HG02840 (cell line): ENCODE measurements around the gene ARMH4.

Experiments
- ATAC-seq: cut with Tn5 transposase; IDR thresholded peaks from one replicate; pipeline ENCODE4 v1.9.1; 2021; ENCODE audit warnings: mild to moderate bottlenecking, moderate library complexity, moderate number of reproducible peaks; ENCODE audit not compliant: unreplicated experiment, low FRiP score

ARMH4 gene, protein sequence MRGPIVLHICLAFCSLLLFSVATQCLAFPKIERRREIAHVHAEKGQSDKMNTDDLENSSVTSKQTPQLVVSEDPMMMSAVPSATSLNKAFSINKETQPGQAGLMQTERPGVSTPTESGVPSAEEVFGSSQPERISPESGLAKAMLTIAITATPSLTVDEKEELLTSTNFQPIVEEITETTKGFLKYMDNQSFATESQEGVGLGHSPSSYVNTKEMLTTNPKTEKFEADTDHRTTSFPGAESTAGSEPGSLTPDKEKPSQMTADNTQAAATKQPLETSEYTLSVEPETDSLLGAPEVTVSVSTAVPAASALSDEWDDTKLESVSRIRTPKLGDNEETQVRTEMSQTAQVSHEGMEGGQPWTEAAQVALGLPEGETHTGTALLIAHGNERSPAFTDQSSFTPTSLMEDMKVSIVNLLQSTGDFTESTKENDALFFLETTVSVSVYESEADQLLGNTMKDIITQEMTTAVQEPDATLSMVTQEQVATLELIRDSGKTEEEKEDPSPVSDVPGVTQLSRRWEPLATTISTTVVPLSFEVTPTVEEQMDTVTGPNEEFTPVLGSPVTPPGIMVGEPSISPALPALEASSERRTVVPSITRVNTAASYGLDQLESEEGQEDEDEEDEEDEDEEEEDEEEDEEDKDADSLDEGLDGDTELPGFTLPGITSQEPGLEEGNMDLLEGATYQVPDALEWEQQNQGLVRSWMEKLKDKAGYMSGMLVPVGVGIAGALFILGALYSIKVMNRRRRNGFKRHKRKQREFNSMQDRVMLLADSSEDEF

DNA sequence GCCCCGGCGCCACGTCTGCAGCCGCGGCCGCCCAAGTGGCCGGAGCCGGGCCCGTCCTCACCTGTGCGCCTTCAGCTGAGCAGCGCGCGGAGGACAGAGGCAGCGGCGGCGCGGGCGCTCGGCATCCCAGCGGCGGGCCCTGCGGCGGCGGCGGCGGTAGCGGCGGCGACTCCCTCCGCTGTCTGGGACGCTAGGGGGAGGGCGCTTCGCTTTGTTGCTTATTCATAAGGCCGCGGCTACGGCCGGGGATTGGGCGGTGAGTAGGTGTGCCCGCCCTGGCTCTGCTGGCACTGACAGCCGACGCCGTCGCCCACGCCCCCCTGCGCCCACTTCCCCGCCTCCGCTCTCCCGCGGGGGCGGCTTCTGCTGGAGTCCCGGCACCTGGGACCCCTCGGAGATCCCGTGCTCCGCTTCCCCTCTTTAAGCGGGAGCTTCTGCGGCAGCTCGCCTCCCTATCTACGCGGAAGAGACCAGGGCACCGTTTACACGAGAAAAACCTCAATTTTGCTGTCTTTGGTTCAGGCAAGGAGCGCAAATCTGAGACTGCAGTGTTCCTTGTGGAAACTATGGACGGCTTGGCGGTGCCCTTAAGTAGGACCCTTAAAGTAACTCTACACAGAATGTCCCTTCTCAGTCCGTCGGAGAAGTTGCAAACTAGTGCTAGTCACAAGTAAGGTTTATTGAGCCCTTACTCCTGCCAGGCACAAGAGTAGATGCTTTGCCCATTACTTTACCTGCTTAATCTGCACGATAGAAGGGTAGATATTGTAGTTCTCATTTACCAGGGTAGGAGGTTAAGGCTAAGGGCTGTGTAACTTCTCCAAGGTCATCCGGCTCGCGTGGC, at the start of gene ARMH4:
ARMH4 (minus strand) TSS at position 200 of the 844 bp plus-strand sequence. CDS start 12,855 bp downstream, outside the sequence.
- ATAC-seq = peak; percentile 96

DNA sequence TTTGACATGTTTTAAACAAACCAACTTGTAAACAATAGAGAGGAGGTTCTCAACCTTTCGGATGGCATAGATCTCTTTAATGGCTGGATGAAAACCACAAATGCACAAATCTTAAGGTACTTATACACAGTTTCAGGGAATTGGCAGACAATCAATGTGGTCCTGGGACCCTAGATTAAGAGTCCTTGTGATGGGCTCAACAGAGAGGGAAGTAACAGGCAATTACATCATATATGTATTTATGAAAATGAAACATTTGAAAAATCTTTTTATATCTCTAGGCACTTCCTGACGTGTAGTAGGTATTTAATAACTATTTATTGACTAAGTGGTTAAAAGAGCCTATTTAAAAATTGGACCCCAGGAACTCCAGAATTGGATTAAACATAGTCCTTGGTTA, 48.8 kb upstream of the ARMH4 start:
- no peak for ATAC-seq

DNA sequence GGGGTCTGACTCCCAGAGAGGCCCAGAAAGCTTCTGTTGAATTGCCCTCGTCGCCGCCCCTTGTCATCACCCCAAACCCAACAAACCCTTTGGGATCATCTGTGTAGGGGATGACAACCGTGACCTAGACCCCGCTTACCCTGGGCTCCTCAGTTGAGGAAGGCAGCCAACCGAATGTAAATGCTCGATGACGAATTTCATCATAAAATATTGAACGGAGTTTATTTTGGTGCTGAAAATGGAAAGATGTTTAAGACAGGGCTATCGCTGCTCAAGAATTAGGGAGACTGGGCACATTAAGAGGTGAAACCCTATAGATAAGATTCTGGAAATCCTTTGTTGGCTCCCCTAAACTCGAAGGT, 48.4 kb upstream of the ARMH4 start:
- peak; percentile 8 for ATAC-seq

- ATAC-seq = peak; percentile 94
These were observed 47.9 kb upstream of the ARMH4 start, which contains the start of gene ACTR10 for GRCh38 chr14:58199726-58200479. Gene ACTR10 (plus strand): TSS chr14:58200149. CDS start chr14:58200218, 69 bp downstream.

DNA sequence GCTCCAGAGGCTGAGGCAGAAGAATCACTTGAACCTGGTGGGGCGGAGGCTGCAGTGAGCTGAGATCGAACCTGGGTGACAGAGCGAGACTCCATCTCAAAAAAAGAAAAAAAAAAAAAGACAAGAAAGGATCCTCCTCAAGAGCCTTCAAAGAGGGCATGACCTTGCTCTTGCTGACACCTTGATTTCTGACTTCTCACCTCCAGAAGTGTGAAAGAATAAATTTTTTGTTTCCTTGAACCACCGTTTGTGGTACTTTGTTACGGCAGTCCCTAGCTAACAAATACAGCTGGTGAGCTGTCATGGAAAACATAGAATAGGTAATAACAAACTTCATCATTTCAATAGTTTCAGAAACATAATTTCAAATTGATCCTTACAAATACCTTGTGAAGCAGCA, 46.1 kb upstream of the ARMH4 start:
- ATAC-seq = no peak

DNA sequence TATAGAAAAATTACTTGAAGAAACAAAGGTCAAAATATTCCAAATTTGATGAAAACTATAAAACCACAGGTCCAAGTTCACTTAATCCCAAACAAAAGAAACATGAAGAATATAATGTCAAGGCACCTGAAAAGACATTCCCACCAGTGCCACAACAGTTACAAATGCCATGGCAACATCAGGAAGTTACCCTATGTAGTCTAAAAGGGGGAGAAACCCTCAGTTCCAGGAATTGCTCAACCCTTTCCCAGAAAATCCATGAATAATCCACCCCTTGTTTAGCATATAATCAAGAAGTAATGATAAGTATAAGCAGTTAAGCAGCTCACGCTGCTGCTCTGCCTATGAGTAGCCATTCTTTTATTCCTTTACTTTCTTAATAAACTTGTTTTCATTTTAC, 44.2 kb upstream of the ARMH4 start:
- no peak for ATAC-seq

DNA sequence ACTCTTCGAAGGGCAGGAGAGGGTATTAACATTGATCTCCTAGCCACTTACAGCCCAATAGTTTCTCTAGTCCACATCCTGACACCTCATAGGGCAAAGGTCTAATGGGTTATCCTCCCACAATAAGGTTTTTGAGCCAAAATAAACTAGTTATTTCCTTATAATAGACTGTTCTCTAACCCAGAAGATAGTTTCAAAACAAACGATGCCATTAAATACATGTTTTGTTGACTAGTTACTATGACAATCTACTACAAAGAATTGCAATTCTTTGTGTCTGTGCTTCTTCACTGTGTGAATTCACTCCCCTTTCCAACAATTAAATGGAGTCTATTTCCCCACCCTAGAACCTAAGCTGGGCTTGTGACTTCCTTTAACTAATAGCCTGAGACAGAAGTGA, 41.5 kb upstream of the ARMH4 start:
- no peak for ATAC-seq

DNA sequence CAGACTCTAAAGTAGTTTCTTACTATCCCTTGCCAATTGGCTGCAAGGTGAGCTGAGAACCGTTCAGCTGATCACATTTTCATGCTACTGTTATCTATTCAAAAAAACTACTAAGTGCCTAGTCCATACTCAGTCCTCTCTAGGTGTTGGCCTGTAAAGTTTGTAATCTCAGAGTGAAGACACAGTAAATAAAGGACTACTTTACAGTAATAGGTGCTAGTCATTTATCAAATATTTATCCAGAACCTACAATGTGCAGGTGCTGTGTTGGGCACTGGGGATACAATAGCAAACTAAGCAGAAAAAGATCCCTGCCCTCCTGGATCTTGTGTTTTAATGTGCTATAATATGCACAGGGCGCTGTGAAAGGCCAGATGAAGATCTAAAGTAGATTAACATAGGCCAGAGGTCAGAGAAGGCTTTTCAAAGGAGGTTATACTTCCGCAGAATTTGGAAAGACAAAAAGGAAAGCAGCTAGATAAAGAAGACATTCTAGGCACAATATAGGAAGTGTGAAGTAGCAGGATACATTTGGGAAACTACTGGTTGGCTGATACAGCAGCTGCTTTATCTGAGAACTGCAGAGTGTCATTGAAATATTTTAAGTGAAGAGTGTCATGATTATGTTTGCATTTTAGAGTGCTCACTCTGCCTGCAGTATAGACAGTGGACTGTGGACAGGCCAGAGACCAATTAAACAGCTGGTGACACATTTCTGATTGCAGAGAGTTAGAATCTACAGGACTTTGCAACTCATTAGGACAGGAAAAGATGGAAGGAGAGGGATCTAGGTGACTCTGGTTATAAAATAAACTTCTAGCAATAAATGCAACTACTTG, 40.0 kb upstream of the ARMH4 start:
- ATAC-seq = no peak

DNA sequence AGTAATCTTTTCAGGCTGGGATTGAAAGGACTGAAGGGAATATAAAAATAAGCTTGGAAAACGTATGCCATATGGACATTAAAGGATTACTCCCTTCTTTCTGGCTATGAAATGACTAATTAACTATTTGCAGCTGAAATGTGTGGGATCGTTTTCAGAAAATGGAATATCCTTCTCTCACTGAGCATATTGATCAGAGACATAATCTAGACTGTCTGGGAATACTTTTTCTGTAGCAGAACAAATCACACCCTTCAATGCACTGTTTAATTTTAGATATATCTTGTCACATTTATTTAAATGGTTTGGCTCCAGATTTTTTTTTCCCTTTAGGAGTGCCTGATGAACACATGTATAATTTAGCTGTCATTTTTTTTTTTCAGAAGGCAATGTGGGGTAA, 37.2 kb upstream of the ARMH4 start:
- ATAC-seq = no peak

DNA sequence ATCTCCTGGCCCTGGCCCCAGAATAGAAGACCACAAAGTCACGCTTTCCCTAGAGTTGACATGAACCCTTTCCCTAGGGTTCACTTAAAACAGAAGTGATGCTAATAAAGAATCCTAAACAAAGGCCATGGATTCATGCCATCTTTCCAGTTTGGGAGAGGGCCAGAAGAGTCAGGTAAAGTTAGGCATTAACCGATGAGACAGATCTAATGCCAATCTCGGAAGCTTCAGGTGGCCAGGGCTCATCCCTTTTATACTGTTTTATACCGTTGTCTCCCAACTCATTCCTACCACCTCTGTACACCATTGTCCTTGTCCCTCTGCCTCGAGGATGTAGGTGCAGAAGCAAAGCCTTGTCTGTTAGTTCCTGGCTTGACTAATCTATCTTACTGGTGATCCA, 25.1 kb upstream of the ARMH4 start:
- no peak for ATAC-seq

DNA sequence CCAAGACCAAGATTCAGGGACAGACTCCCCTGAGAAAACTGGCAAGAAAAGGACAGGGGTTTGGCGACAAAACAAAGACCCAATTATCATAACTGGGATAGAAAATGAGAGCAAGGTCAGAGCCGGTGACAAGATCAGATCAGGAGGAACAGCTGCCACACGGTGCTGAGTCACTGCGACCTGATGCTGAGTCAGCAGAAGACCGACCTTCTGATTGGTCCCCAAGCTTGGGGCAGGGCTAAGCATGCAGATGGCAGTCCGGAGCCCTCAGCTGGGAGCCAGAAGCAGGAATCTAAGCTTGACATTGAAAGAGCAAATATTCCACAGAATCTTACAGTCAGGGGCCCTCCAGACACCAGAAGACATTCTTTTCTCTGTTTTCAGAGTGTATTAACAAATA, 19.1 kb upstream of the ARMH4 start:
- ATAC-seq = peak; percentile 74

DNA sequence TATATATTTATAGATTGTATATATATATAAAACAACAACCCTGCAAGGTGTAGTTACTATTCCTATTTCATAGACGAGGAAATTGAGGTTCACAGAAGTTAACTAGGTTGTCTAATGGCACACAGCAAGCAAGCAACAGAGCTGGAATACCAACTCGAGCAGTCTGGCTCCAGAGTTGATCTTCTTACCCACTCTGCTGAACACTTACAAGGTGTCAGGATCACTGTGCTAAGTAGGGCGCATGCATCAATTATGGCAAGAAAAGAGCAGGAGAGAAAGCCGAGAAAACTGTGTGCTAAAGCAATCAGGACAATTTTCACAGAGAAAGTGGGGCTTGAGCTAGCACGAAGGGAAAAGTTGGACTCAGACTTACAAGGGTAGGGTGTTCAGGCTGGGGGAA, 15.9 kb upstream of the ARMH4 start:
- no peak for ATAC-seq

- ATAC-seq = no peak
These were observed 15.0 kb upstream of the ARMH4 start for GRCh38 chr14:58167057-58167456.

DNA sequence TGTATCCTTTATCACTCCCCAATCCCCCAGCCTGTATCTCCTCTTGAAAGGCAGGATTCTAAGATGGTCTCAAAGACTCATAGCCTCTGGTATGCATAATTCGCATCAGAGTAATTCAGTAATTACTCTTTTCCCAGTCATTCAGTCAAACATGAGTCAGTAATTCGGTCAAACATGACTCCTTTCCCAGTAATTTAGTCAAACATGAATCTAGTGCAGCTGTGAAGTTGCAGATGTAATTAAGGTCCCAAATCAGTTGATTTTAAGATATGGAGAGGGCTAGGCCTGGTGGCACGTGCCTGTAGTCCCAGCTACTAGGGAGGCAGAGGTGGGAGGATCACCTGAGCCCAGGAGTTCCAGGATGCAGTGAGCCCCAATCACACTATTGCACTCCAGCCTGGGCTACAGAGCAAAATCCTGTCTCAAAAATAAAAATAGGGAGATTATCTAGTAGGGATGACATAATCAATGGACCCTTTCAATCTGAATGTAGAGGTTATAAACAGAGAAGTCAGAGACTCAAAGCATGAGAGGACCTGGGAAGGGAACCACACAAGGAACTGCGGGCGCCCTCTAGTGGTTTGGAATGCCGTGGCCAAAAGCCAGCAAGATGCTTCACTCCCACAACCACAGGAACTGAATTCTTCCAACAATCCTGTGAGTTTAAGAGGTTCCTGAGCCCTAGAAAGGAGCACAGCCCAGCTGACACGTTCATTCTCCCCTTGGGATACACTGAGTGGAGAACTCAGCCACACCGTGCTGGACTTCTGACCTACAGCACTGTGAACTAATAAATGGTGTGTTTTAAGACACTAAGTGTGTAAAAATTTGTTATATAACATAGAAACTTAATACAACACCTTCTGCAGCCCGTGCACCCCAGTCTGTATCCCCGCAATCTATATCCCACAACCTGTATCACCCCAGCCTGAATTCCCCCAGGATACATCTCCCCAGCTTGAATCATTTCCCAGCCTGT, 14.3 kb upstream of the ARMH4 start:
- no peak for ATAC-seq

GRCh38 chr14:58160561-58160960, 8.5 kb upstream of the ARMH4 start:
- ATAC-seq = no peak

DNA sequence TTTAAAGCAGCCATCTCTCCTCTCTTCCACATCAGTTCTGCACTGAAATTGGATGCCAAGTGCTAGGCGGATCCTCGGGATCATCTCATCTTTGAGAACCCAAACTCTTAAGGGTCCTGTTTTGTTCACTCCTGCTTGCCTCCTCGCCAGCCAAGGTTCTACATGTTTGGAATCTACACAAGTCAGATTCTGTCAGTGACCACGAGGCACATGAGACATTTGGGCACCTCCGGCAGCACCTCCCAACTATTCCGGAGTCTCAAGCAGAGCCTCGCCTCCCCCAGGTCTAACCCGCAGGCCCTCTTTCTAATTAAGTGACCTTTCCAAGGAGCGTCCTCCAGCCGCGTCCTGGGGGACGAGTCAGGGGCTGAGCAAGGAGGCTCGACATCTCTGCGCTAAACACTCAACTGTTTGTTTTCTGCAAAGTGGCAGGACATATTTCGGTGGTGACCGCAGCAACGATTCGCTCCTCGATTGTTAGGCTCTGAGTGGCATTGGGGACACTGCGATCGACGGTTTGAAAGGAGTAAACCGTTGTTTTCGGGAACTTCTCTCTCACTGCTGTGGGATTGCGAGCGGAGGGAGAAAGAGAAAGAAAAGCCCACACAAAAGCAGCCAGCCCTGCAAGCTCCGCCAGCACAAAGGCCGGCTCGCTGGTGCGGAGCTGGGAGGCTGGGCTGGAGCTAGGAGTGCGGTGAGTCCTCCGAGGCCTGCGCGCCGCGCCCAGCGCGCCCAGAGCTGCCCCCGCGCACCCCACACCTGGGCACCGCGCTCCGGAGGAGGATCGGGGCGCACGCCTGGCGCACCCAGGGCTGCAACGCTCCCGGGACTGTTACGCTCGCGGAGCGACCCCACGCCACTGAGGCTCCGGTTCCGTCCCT, 640 bp downstream of the ARMH4 start:
- peak; percentile 41 for ATAC-seq

DNA sequence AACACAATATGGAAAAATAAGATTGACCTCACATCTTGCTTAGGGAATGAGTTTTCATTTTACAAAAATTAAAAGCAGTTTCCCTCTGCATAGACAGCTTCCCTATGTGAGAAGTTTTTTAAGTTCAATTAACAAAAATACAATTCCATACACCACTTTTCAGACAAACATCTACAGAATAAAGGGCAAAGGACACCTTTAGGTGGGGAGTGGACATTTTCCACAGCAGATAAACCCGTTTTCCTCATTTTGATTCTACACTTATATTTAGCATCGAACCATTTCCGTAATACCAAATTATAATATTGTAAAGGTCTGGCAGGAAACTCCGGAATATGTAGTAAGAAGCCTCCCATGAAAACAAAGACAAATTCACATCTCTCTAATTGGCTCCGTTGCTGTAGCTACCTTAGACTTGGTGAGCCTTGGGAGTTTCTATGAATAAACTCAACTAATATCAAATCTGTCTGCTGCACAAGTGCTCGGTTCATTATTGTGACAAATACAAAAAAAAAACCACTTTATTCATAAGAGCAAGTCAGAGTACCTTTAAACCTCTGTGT, 1.7 kb downstream of the ARMH4 start:
- ATAC-seq = no peak
